HG03095 (cell line): ENCODE measurements around the gene SMOC1.
"Not testable (repeated sequence)": the region's sequence is repeated elsewhere in the genome, so short reads cannot be mapped to it uniquely, and the experiment has no call there.

Experiments
- ATAC-seq: cut with Tn5 transposase; IDR thresholded peaks from one replicate; pipeline ENCODE4 v1.9.1; 2021; ENCODE audit warnings: moderate library complexity; ENCODE audit not compliant: unreplicated experiment

SMOC1 gene

GRCh38 chr14:69896080-69896479 lies 16.9 kb downstream of the SMOC1 start:
- ATAC-seq: no peak

GRCh38 chr14:69896972-69897371 lies 17.8 kb downstream of the SMOC1 start:
- no peak for ATAC-seq

GRCh38 chr14:69900603-69901002 lies 21.4 kb downstream of the SMOC1 start:
- ATAC-seq: no peak

- no peak for ATAC-seq
Observed at GRCh38 chr14:69901113-69901951, 22.1 kb downstream of the SMOC1 start.

GRCh38 chr14:69903046-69903445 lies 23.8 kb downstream of the SMOC1 start:
- not testable (repeated sequence) for ATAC-seq

- no peak for ATAC-seq
Observed at GRCh38 chr14:69904246-69904645, 25.0 kb downstream of the SMOC1 start.

- ATAC-seq: no peak
Observed at GRCh38 chr14:69906201-69906600, 27.0 kb downstream of the SMOC1 start.

GRCh38 chr14:69909826-69910550 lies 30.8 kb downstream of the SMOC1 start:
- no peak for ATAC-seq

GRCh38 chr14:69910871-69911270 lies 31.7 kb downstream of the SMOC1 start:
- ATAC-seq: no peak

GRCh38 chr14:69913686-69914085 lies 34.5 kb downstream of the SMOC1 start:
- ATAC-seq: no peak

GRCh38 chr14:69916396-69916795 lies 37.2 kb downstream of the SMOC1 start:
- ATAC-seq: no peak

- no peak for ATAC-seq
Observed at GRCh38 chr14:69917287-69917686, 38.1 kb downstream of the SMOC1 start.

- no peak for ATAC-seq
Observed at GRCh38 chr14:69919815-69920214, 40.6 kb downstream of the SMOC1 start.

GRCh38 chr14:69921052-69921451 lies 41.8 kb downstream of the SMOC1 start:
- no peak for ATAC-seq

- no peak for ATAC-seq
Observed at GRCh38 chr14:69922198-69922597, 43.0 kb downstream of the SMOC1 start.

- no peak for ATAC-seq
Observed at GRCh38 chr14:69924201-69924600, 45.0 kb downstream of the SMOC1 start.

- ATAC-seq: no peak
Observed at GRCh38 chr14:69928111-69928523, 48.9 kb downstream of the SMOC1 start.

- no peak for ATAC-seq
Observed at GRCh38 chr14:69930780-69931379, 51.7 kb downstream of the SMOC1 start.

GRCh38 chr14:69931960-69932359 lies 52.7 kb downstream of the SMOC1 start:
- ATAC-seq: no peak

- no peak for ATAC-seq
Observed at GRCh38 chr14:69932391-69932790, 53.2 kb downstream of the SMOC1 start.

- ATAC-seq: no peak
Observed at GRCh38 chr14:69933623-69934275, 54.5 kb downstream of the SMOC1 start.
